K562 (cell line): ENCODE measurements around the gene CFAP97D2. TPM values are rescaled to one million over a fixed set of nuclear protein-coding genes. Genes with fewer than 3 reads are reported as not detected.

Experiments
- BCLAF1 ChIP-seq, 2 experiments: fragments of 450-650 bp in 1 of 2; IDR thresholded peaks; 2 replicates each; pipeline ENCODE4 v1.6.1; 2011 to 2017; ENCODE audit warnings: low read depth in 2 of 2, antibody characterized with exemption in 1 of 2, borderline replicate concordance in 1 of 2, low read length in 1 of 2, mild to moderate bottlenecking in 1 of 2, mixed read lengths in 1 of 2; ENCODE audit not compliant: control insufficient read depth in 1 of 2
- CHD7 ChIP-seq: fragments of 200-600 bp; sonication (generic); IDR thresholded peaks from one replicate; pipeline ENCODE4 v1.6.1; 2012; ENCODE audit warnings: mild to moderate bottlenecking, low read depth, low read length, inconsistent platforms
- HOXB6 ChIP-seq: fragments of 250-450 bp; sonication (Bioruptor Pico); IDR thresholded peaks from 2 replicates; pipeline ENCODE4 v1.5.1; 2022; ENCODE audit warnings: mild to moderate bottlenecking, borderline replicate concordance
- PURB ChIP-seq: sonication (generic); formaldehyde crosslinking; IDR thresholded peaks from 2 replicates; pipeline ENCODE4 v1.9.0; 2021; ENCODE audit warnings: low read depth, mild to moderate bottlenecking, missing genetic modification reagents
- RFX7 ChIP-seq: fragments of 250-450 bp; sonication (Bioruptor Pico); IDR thresholded peaks from 2 replicates; pipeline ENCODE4 v1.5.1; 2021; ENCODE audit warnings: mild to moderate bottlenecking
- YBX1 ChIP-seq: fragments of 450-650 bp; IDR thresholded peaks from 2 replicates; pipeline ENCODE4 v1.7.1; 2016; ENCODE audit warnings: mild to moderate bottlenecking
- ZBTB7A ChIP-seq: IDR thresholded peaks from 2 replicates; pipeline ENCODE4 v1.6.1; 2011; ENCODE audit warnings: low read depth, mild to moderate bottlenecking, low read length, moderate library complexity, borderline replicate concordance; ENCODE audit not compliant: control insufficient read depth
- ZSCAN32 ChIP-seq: fragments of 450-650 bp; formaldehyde crosslinking; IDR thresholded peaks from 2 replicates; pipeline ENCODE4 v1.4.0; 2020; ENCODE audit warnings: mild to moderate bottlenecking, moderate library complexity
- polyA plus RNA-seq, 8 experiments: library from polyadenylated mRNA; depleted of rRNA in 4 of 8; stranded (reverse) in 5 of 8; unstranded in 3 of 8; fragments of >200 nt; fragmentation: Nextera tagmentation in 2 of 8; fragmentation: Illumina TruSeq in 1 of 8; extraction: Ambion mirVana in 2 of 8; extraction: Trizol in 1 of 8; gene quantifications; 2 replicates each; pipeline versions ENCODE4 v1.2.1 to v1.2.3, GENCODE V29; 2011 to 2014; ENCODE audit warnings: inconsistent platforms in 1 of 8, missing spikeins in 1 of 8
- total RNA-seq, 7 experiments: library from RNA; depleted of rRNA in 6 of 7; stranded (reverse); fragments of >200 nt in 6 of 7; fragmentation: Illumina TruSeq in 2 of 7; extraction: Trizol in 2 of 7; gene quantifications; 2 replicates each; pipeline versions ENCODE4 v1.2.1 to v1.2.3, GENCODE V29; 2011 to 2021; ENCODE audit warnings: low replicate concordance in 1 of 7

Gene CFAP97D2
- total and polyA plus RNA-seq, 9 of the 15 experiments (the other 6 are each of a cell fraction or from before 2014, with no cell fraction given) = not detected

GRCh38 chr13:114146173-114146572, 32.9 kb upstream of the CFAP97D2 start (continued):
- no peak for TF ChIP-seq CHD7
- TF ChIP-seq PURB (CRISPR knock-in tag) = no peak
- TF ChIP-seq ZBTB7A = no peak
- TF ChIP-seq ZSCAN32 (CRISPR knock-in tag) = no peak
- no peak for TF ChIP-seq YBX1
- no peak for TF ChIP-seq RFX7
- TF ChIP-seq HOXB6 = no peak
- no peak for TF ChIP-seq BCLAF1 (IDR thresholded peaks at IDR 0.05; ENCODE audit: borderline replicate concordance in 1 of 2, control insufficient read depth in 1 of 2, low read depth in 2 of 2, low read length in 1 of 2)
